Measurements from ENCODE around the gene GTPBP1.

GRCh38 chr22:38694940-38695339 is 10.8 kb upstream of the GTPBP1 start:
- TF ChIP-seq EZH2 (IDR thresholded peaks at IDR 0.05; ENCODE audit: borderline replicate concordance, low read depth, low read length, severe bottlenecking) (no peak), CTCF (IDR thresholded peaks at IDR 0.05; ENCODE audit: extremely low read depth in 1 of 2, insufficient read depth in 1 of 2, low read depth in 1 of 2, low read length in 2 of 2) (no peak), MAX (IDR thresholded peaks at IDR 0.05; ENCODE audit: insufficient read depth, insufficient read length) (no peak)
